Lung (tissue), 12 donors: ENCODE measurements around the gene SLC33A1. TPM values are rescaled to one million over a fixed set of nuclear protein-coding genes. Genes with fewer than 3 reads are reported as not detected.
"Not testable (repeated sequence)": the region's sequence is repeated elsewhere in the genome, so short reads cannot be mapped to it uniquely, and the experiment has no call there.

ENCODE experiments used
- ATAC-seq: fragments of 200-7000 bp; cut with Tn5 transposase; one replicate; pipeline ENCODE4 v1.9.1; 2020; ENCODE audit warnings: moderate number of reproducible peaks; ENCODE audit not compliant: insufficient read depth, low FRiP score
- DNase-seq, 3 donors: peaks; one replicate each; pipeline ENCODE4 v3.0.0-alpha.2; 2013 to 2017
- H3K27ac ChIP-seq, 2 donors: one replicate each; pipeline ENCODE4 v1.5.1; 2013; ENCODE audit warnings: mild to moderate bottlenecking in 2 of 2, moderate library complexity in 2 of 2, control low read depth in 1 of 2, inconsistent platforms in 1 of 2, low read depth in 1 of 2, low read length in 1 of 2
- H3K27me3 ChIP-seq, 3 donors: one replicate each; pipeline ENCODE4 v1.5.1; 2013; ENCODE audit warnings: low read length in 2 of 3; ENCODE audit not compliant: control insufficient read depth in 3 of 3, insufficient read depth in 3 of 3
- H3K36me3 ChIP-seq, 4 donors: one replicate each; pipeline ENCODE4 v1.5.1; 2013; ENCODE audit warnings: low read length in 4 of 4, mild to moderate bottlenecking in 1 of 4, moderate library complexity in 1 of 4; ENCODE audit not compliant: control insufficient read depth in 4 of 4, insufficient read depth in 4 of 4
- H3K4me1 ChIP-seq, 5 donors: one replicate each; pipeline ENCODE4 v1.5.1; 2013; ENCODE audit warnings: low read length in 5 of 5, mild to moderate bottlenecking in 2 of 5, moderate library complexity in 1 of 5; ENCODE audit not compliant: control insufficient read depth in 5 of 5, insufficient read depth in 5 of 5
- H3K4me3 ChIP-seq: one replicate; pipeline ENCODE4 v1.5.1; 2013; ENCODE audit warnings: mild to moderate bottlenecking, control low read depth, moderate library complexity
- H3K9ac ChIP-seq, 2 donors: one replicate each; pipeline ENCODE4 v1.5.1; 2013; ENCODE audit warnings: low read length in 2 of 2, control low read depth in 1 of 2; ENCODE audit not compliant: insufficient read depth in 1 of 2
- H3K9me3 ChIP-seq, 4 donors: one replicate each; pipeline ENCODE4 v1.5.1; 2013; ENCODE audit warnings: low read length in 3 of 4, mild to moderate bottlenecking in 1 of 4, moderate library complexity in 1 of 4; ENCODE audit not compliant: control insufficient read depth in 4 of 4, insufficient read depth in 3 of 4
- CTCF ChIP-seq: IDR thresholded peaks from 2 replicates; pipeline ENCODE4 v1.5.1; 2012; ENCODE audit warnings: mild to moderate bottlenecking; ENCODE audit errors: control extremely low read depth, extremely low read depth
- WGBS, 2 donors: extraction: QIAGEN DNeasy Blood & Tissue Kit; methylation state at CpG; one replicate each; pipeline ENCODE4 v1.1.7; 2013; 5-methylcytosine and 5-hydroxymethylcytosine counted together
- polyA plus RNA-seq, 2 donors: library from polyadenylated mRNA; stranded (reverse); fragments of 200-250 nt; gene quantifications; one replicate each; pipeline ENCODE4 v1.2.1, GENCODE V29; 2013
- total RNA-seq, 2 donors: library from RNA; depleted of rRNA in 1 of 2; stranded (reverse); fragments of >200 nt in 1 of 2; gene quantifications; one replicate each; pipeline ENCODE4 v1.2.1, GENCODE V29; 2014 to 2021
- donor health status: control.
- donor health status: control.
- donor health status: Bipolar disorder and iron deficiency.
- donor health status: healthy.
- donor health status: DM: yes; HTN: yes; CAD: no.

Gene SLC33A1
- total and polyA plus RNA-seq, 4 donors: 12.0 to 40.2 (median 29.5) TPM

- DNase-seq (peak in 2 of 3 donors; percentile 28 to 60), ATAC-seq (no peak)
- TF ChIP-seq CTCF: no peak
- Histone ChIP-seq H3K4me3 (no peak overlapping the region), H3K9ac (no peak overlapping the region), H3K4me1 (peaks cover 0 to 3% (median 0%) of the 10 kb centered on the region in 5 donors), H3K9me3 (no peaks in the 10 kb centered on the region), H3K36me3 (no peaks in the 10 kb centered on the region), H3K27ac (no peak overlapping the region), H3K27me3 (no peaks in the 10 kb centered on the region)
- WGBS, 2 donors: 4 to 9% methylated on average over 2 of the region's 2 CpGs
Measured at GRCh38 chr3:155859859-155860258, 5.6 kb upstream of the SLC33A1 start.

- ATAC-seq: peak; percentile 2
- no peaks in the 10 kb centered on the region for H3K9me3 ChIP-seq
- peak overlapping the region; percentile 88 to 90 for H3K27ac ChIP-seq
- H3K4me3 ChIP-seq: peak overlapping the region; percentile 74
- WGBS, 2 donors: 2% methylated on average over 45 of the region's 45 CpGs
- peaks cover 0 to 2% (median 0%) of the 10 kb centered on the region in 4 donors for H3K36me3 ChIP-seq
- H3K27me3 ChIP-seq: no peaks in the 10 kb centered on the region
- peak in 2 of 3 donors; percentile 34 for DNase-seq
- H3K9ac ChIP-seq: peak overlapping the region; percentile 65 to 86
- TF ChIP-seq CTCF: no peak
- peaks cover 4 to 25% (median 13%) of the 10 kb centered on the region in 5 donors for H3K4me1 ChIP-seq
Measured at GRCh38 chr3:155853214-155854140, 750 bp downstream of the SLC33A1 start.

- H3K27ac ChIP-seq: no peak overlapping the region
- 13 to 24% methylated on average over 2 of the region's 2 CpGs for WGBS, 2 donors
- peak overlapping the region; percentile 48 for H3K4me3 ChIP-seq
- TF ChIP-seq CTCF: no peak
- no peaks in the 10 kb centered on the region for H3K9me3 ChIP-seq
- H3K9ac ChIP-seq: peak overlapping the region in 1 of 2 donors; percentile 86
- H3K36me3 ChIP-seq: peaks cover 0 to 2% (median under 1%) of the 10 kb centered on the region in 4 donors
- DNase-seq: no peak
- no peak for ATAC-seq
- H3K4me1 ChIP-seq: peaks cover 5 to 25% (median 13%) of the 10 kb centered on the region in 5 donors
- H3K27me3 ChIP-seq: no peaks in the 10 kb centered on the region
Measured at GRCh38 chr3:155852341-155852740, 1.9 kb downstream of the SLC33A1 start.

- not testable (repeated sequence) for H3K4me3 ChIP-seq, DNase-seq, ATAC-seq, H3K9ac ChIP-seq, H3K9me3 ChIP-seq, H3K27ac ChIP-seq, H3K27me3 ChIP-seq, H3K36me3 ChIP-seq
- WGBS, 2 donors: 92 to 95% methylated on average over 3 of the region's 3 CpGs
- peaks cover 5 to 22% (median 13%) of the 10 kb centered on the region in 5 donors for H3K4me1 ChIP-seq
Measured at GRCh38 chr3:155849404-155849803, 4.8 kb downstream of the SLC33A1 start.
